K562 (cell line): ENCODE results near the gene C1orf167. TPM values are rescaled to one million over a fixed set of nuclear protein-coding genes. Genes with fewer than 3 reads are reported as not detected.

ENCODE experiments used
- HLTF ChIP-seq: fragments of 450-650 bp; IDR thresholded peaks from 2 replicates; pipeline ENCODE4 v1.6.1; 2016
- JUN ChIP-seq, 2 experiments: sonication (generic) in 1 of 2; formaldehyde crosslinking in 1 of 2; IDR thresholded peaks; 2 replicates each; pipeline versions ENCODE4 v1.6.1 to v1.8.0; 2012 to 2022; ENCODE audit warnings: borderline replicate concordance in 2 of 2, mild to moderate bottlenecking in 2 of 2, improper control_type of control experiment in 1 of 2, low read depth in 1 of 2, low read length in 1 of 2, missing genetic modification reagents in 1 of 2
- NFE2 ChIP-seq: IDR thresholded peaks from 2 replicates; pipeline ENCODE4 v1.6.1; 2014; ENCODE audit warnings: antibody characterized with exemption, low read depth
- NFRKB ChIP-seq: fragments of 450-650 bp; IDR thresholded peaks from 2 replicates; pipeline ENCODE4 v1.6.1; 2016; ENCODE audit warnings: low read depth
- NONO ChIP-seq, 2 experiments: fragments of 200-400 bp in 1 of 2; fragments of 450-650 bp in 1 of 2; formaldehyde crosslinking in 1 of 2; IDR thresholded peaks; 2 replicates each; pipeline ENCODE4 v1.6.1; 2017; ENCODE audit warnings: low read depth in 2 of 2, mild to moderate bottlenecking in 2 of 2, moderate library complexity in 2 of 2, low read length in 1 of 2
- PCBP2 ChIP-seq: fragments of 200-400 bp; formaldehyde crosslinking; IDR thresholded peaks from 2 replicates; pipeline ENCODE4 v1.6.1; 2018; ENCODE audit warnings: low read length, low read depth, mild to moderate bottlenecking, moderate library complexity; ENCODE audit not compliant: poor library complexity, severe bottlenecking
- PHB2 ChIP-seq: fragments of 450-650 bp; IDR thresholded peaks from 2 replicates; pipeline ENCODE4 v1.6.1; 2017; ENCODE audit warnings: low read depth
- SMAD3 ChIP-seq: fragments of 450-650 bp; formaldehyde crosslinking; conservative IDR thresholded peaks from 2 replicates; pipeline ENCODE4 v1.4.0; 2020; ENCODE audit warnings: mild to moderate bottlenecking
- TCFL5 ChIP-seq: fragments of 250-450 bp; sonication (Bioruptor Pico); conservative IDR thresholded peaks from 2 replicates; pipeline ENCODE4 v1.6.1; 2021; ENCODE audit warnings: mild to moderate bottlenecking, moderate library complexity, matching md5 sums
- ZEB2 ChIP-seq: fragments of 450-650 bp; IDR thresholded peaks from 2 replicates; pipeline ENCODE4 v1.6.1; 2016
- ZNF311 ChIP-seq: fragments of 250-450 bp; sonication (Bioruptor Pico); IDR thresholded peaks from 2 replicates; pipeline ENCODE4 v1.4.0; 2020; ENCODE audit warnings: mild to moderate bottlenecking, moderate library complexity
- ZNF384 ChIP-seq: IDR thresholded peaks from 2 replicates; pipeline ENCODE4 v1.6.1; 2012; ENCODE audit warnings: low read depth, low read length, improper control_type of control experiment
- ZNF507 ChIP-seq: conservative IDR thresholded peaks from 2 replicates; pipeline ENCODE4 v1.6.1; 2017; ENCODE audit warnings: missing genetic modification characterization, missing compliant biosample characterization
- ZNF778 ChIP-seq: fragments of 450-650 bp; formaldehyde crosslinking; IDR thresholded peaks from 2 replicates; pipeline ENCODE4 v1.4.0; 2020; ENCODE audit warnings: mild to moderate bottlenecking, moderate library complexity
- polyA plus RNA-seq, 8 experiments: library from polyadenylated mRNA; depleted of rRNA in 4 of 8; stranded (reverse) in 5 of 8; unstranded in 3 of 8; fragments of >200 nt; fragmentation: Nextera tagmentation in 2 of 8; fragmentation: Illumina TruSeq in 1 of 8; extraction: Ambion mirVana in 2 of 8; extraction: Trizol in 1 of 8; gene quantifications; 2 replicates each; pipeline versions ENCODE4 v1.2.1 to v1.2.3, GENCODE V29; 2011 to 2014; ENCODE audit warnings: inconsistent platforms in 1 of 8, missing spikeins in 1 of 8
- total RNA-seq, 7 experiments: library from RNA; depleted of rRNA in 6 of 7; stranded (reverse); fragments of >200 nt in 6 of 7; fragmentation: Illumina TruSeq in 2 of 7; extraction: Trizol in 2 of 7; gene quantifications; 2 replicates each; pipeline versions ENCODE4 v1.2.1 to v1.2.3, GENCODE V29; 2011 to 2021; ENCODE audit warnings: low replicate concordance in 1 of 7
- TF ChIP-seq, protein P1 (sequence below): fragments of 450-650 bp; formaldehyde crosslinking; IDR thresholded peaks from 2 replicates; pipeline ENCODE4 v1.4.0; 2020; ENCODE audit warnings: mild to moderate bottlenecking, moderate library complexity
- TF ChIP-seq, protein P2 (sequence below): fragments of 250-450 bp; sonication (Bioruptor Pico); IDR thresholded peaks from 2 replicates; pipeline ENCODE4 v1.9.0; 2021; ENCODE audit warnings: mild to moderate bottlenecking, inconsistent platforms
- TF ChIP-seq, protein P3 (sequence below), 2 experiments: fragments of 200-800 bp in 1 of 2; sonication (Bioruptor generic) in 1 of 2; sonication (generic) in 1 of 2; formaldehyde crosslinking in 1 of 2; IDR thresholded peaks in 1 of 2; conservative IDR thresholded peaks in 1 of 2; 2 replicates each; pipeline versions ENCODE4 v1.5.0 to v1.6.1; 2016 to 2020; ENCODE audit warnings: missing compliant biosample characterization in 1 of 2, missing genetic modification characterization in 1 of 2, missing genetic modification reagents in 1 of 2
- TF ChIP-seq, protein P4 (sequence below): IDR thresholded peaks from 2 replicates; pipeline ENCODE4 v1.6.1; 2011; ENCODE audit warnings: borderline replicate concordance, low read depth, mild to moderate bottlenecking, moderate library complexity, low read length; ENCODE audit not compliant: insufficient read depth, poor library complexity, severe bottlenecking

Gene C1orf167
- total and polyA plus RNA-seq, 9 of the 15 experiments (the other 6 are each of a cell fraction or from before 2014, with no cell fraction given) = 0.22 to 0.86 (median 0.31) TPM; not detected in 2

DNA sequence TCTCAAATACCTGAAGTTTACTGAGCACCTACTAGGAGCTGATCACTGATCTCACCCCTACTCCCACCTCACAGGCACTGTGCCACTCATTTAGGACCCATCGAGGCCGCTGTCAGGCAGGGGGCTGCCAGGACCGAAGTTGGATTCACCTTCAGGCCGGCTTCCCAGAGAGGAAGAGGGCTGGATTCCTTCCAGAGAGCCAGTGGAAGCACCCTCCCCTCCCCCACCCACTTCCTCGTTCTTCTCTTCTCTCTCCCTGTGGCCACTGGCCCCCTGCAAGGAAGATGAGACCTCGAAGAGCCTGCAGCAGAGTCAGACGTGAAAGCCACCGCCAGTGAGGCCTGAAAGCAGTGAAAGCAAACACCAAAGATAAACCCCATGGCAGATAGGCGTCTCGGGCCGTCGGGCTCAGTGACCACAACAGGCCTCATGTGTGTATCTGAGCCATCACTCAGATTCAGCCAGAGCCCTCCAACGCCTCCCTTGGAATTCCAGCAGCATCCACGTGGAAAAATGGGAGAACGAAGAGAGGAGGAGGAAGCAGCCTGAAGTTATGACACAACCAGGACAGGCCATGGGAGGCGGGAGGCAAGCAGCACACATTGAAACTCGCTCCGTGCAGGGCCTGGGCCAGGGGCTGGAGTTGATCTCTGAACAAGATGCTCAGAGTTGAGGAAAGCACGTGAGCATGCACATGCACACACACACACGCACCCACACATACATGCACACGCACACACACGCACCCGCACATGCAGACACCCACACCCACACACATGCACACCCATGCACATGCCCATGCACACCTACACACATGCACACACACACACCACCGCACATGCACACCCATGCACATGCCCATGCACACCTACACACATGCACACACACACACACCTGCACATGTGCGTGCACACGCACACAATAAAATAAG lies 32.2 kb upstream of the C1orf167 start (continued):
- no peak for TF ChIP-seq JUN (IDR thresholded peaks at IDR 0.05; ENCODE audit: borderline replicate concordance, low read depth, low read length)
- 0 out of 2 replicates have a peak, but pooled peaks have one; percentile 51 for TF ChIP-seq JUN (CRISPR knock-in tag; IDR thresholded peaks at IDR 0.05; ENCODE audit: borderline replicate concordance)
- TF ChIP-seq, protein P1, sequence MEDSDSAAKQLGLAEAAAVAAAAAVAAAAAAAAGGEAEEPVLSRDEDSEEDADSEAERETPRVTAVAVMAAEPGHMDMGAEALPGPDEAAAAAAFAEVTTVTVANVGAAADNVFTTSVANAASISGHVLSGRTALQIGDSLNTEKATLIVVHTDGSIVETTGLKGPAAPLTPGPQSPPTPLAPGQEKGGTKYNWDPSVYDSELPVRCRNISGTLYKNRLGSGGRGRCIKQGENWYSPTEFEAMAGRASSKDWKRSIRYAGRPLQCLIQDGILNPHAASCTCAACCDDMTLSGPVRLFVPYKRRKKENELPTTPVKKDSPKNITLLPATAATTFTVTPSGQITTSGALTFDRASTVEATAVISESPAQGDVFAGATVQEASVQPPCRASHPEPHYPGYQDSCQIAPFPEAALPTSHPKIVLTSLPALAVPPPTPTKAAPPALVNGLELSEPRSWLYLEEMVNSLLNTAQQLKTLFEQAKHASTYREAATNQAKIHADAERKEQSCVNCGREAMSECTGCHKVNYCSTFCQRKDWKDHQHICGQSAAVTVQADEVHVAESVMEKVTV = no peak
- TF ChIP-seq NFE2 = no peak
- TF ChIP-seq, protein P2, sequence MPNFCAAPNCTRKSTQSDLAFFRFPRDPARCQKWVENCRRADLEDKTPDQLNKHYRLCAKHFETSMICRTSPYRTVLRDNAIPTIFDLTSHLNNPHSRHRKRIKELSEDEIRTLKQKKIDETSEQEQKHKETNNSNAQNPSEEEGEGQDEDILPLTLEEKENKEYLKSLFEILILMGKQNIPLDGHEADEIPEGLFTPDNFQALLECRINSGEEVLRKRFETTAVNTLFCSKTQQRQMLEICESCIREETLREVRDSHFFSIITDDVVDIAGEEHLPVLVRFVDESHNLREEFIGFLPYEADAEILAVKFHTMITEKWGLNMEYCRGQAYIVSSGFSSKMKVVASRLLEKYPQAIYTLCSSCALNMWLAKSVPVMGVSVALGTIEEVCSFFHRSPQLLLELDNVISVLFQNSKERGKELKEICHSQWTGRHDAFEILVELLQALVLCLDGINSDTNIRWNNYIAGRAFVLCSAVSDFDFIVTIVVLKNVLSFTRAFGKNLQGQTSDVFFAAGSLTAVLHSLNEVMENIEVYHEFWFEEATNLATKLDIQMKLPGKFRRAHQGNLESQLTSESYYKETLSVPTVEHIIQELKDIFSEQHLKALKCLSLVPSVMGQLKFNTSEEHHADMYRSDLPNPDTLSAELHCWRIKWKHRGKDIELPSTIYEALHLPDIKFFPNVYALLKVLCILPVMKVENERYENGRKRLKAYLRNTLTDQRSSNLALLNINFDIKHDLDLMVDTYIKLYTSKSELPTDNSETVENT = no peak
- no peak for TF ChIP-seq ZEB2
- TF ChIP-seq TCFL5 (CRISPR knock-in tag) = no peak
- no peak for TF ChIP-seq ZNF507 (tag)
- TF ChIP-seq ZNF778 (CRISPR knock-in tag) = no peak
- TF ChIP-seq, protein P3, sequence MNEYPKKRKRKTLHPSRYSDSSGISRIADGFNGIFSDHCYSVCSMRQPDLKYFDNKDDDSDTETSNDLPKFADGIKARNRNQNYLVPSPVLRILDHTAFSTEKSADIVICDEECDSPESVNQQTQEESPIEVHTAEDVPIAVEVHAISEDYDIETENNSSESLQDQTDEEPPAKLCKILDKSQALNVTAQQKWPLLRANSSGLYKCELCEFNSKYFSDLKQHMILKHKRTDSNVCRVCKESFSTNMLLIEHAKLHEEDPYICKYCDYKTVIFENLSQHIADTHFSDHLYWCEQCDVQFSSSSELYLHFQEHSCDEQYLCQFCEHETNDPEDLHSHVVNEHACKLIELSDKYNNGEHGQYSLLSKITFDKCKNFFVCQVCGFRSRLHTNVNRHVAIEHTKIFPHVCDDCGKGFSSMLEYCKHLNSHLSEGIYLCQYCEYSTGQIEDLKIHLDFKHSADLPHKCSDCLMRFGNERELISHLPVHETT (CRISPR knock-in tag; conservative IDR thresholded peaks at IDR 0.05 in 1 of 2, IDR thresholded peaks at IDR 0.05 in 1 of 2) = peak in 1 of 2 experiments; percentile 55; a peak in 1 of 4 replicates
- no peak for TF ChIP-seq PHB2
- peak; percentile 23 for TF ChIP-seq NFRKB
- TF ChIP-seq PCBP2 = no peak
- TF ChIP-seq, protein P4, sequence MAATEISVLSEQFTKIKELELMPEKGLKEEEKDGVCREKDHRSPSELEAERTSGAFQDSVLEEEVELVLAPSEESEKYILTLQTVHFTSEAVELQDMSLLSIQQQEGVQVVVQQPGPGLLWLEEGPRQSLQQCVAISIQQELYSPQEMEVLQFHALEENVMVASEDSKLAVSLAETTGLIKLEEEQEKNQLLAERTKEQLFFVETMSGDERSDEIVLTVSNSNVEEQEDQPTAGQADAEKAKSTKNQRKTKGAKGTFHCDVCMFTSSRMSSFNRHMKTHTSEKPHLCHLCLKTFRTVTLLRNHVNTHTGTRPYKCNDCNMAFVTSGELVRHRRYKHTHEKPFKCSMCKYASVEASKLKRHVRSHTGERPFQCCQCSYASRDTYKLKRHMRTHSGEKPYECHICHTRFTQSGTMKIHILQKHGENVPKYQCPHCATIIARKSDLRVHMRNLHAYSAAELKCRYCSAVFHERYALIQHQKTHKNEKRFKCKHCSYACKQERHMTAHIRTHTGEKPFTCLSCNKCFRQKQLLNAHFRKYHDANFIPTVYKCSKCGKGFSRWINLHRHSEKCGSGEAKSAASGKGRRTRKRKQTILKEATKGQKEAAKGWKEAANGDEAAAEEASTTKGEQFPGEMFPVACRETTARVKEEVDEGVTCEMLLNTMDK = no peak
- no peak for TF ChIP-seq ZNF311 (CRISPR knock-in tag)
- TF ChIP-seq SMAD3 = no peak
- no peak for TF ChIP-seq NONO (IDR thresholded peaks at IDR 0.05; ENCODE audit: low read depth in 2 of 2, low read length in 1 of 2)
- no peak for TF ChIP-seq HLTF
- TF ChIP-seq ZNF384 = no peak
